ENCODE measurements around the gene NUDT1.

Gene NUDT1

GRCh38 chr7:2299870-2300512, 58.0 kb downstream of the NUDT1 start:
- no peak for DNase-seq (ENCODE audit: low spot score)
